ENCODE results near the gene ZBTB45.

- TF ChIP-seq ZNF707 (CRISPR knock-in tag; conservative IDR thresholded peaks at IDR 0.05) (no peak), IFI16 (CRISPR knock-in tag; IDR thresholded peaks at IDR 0.05) (no peak)
- TF ChIP-seq, protein P1, sequence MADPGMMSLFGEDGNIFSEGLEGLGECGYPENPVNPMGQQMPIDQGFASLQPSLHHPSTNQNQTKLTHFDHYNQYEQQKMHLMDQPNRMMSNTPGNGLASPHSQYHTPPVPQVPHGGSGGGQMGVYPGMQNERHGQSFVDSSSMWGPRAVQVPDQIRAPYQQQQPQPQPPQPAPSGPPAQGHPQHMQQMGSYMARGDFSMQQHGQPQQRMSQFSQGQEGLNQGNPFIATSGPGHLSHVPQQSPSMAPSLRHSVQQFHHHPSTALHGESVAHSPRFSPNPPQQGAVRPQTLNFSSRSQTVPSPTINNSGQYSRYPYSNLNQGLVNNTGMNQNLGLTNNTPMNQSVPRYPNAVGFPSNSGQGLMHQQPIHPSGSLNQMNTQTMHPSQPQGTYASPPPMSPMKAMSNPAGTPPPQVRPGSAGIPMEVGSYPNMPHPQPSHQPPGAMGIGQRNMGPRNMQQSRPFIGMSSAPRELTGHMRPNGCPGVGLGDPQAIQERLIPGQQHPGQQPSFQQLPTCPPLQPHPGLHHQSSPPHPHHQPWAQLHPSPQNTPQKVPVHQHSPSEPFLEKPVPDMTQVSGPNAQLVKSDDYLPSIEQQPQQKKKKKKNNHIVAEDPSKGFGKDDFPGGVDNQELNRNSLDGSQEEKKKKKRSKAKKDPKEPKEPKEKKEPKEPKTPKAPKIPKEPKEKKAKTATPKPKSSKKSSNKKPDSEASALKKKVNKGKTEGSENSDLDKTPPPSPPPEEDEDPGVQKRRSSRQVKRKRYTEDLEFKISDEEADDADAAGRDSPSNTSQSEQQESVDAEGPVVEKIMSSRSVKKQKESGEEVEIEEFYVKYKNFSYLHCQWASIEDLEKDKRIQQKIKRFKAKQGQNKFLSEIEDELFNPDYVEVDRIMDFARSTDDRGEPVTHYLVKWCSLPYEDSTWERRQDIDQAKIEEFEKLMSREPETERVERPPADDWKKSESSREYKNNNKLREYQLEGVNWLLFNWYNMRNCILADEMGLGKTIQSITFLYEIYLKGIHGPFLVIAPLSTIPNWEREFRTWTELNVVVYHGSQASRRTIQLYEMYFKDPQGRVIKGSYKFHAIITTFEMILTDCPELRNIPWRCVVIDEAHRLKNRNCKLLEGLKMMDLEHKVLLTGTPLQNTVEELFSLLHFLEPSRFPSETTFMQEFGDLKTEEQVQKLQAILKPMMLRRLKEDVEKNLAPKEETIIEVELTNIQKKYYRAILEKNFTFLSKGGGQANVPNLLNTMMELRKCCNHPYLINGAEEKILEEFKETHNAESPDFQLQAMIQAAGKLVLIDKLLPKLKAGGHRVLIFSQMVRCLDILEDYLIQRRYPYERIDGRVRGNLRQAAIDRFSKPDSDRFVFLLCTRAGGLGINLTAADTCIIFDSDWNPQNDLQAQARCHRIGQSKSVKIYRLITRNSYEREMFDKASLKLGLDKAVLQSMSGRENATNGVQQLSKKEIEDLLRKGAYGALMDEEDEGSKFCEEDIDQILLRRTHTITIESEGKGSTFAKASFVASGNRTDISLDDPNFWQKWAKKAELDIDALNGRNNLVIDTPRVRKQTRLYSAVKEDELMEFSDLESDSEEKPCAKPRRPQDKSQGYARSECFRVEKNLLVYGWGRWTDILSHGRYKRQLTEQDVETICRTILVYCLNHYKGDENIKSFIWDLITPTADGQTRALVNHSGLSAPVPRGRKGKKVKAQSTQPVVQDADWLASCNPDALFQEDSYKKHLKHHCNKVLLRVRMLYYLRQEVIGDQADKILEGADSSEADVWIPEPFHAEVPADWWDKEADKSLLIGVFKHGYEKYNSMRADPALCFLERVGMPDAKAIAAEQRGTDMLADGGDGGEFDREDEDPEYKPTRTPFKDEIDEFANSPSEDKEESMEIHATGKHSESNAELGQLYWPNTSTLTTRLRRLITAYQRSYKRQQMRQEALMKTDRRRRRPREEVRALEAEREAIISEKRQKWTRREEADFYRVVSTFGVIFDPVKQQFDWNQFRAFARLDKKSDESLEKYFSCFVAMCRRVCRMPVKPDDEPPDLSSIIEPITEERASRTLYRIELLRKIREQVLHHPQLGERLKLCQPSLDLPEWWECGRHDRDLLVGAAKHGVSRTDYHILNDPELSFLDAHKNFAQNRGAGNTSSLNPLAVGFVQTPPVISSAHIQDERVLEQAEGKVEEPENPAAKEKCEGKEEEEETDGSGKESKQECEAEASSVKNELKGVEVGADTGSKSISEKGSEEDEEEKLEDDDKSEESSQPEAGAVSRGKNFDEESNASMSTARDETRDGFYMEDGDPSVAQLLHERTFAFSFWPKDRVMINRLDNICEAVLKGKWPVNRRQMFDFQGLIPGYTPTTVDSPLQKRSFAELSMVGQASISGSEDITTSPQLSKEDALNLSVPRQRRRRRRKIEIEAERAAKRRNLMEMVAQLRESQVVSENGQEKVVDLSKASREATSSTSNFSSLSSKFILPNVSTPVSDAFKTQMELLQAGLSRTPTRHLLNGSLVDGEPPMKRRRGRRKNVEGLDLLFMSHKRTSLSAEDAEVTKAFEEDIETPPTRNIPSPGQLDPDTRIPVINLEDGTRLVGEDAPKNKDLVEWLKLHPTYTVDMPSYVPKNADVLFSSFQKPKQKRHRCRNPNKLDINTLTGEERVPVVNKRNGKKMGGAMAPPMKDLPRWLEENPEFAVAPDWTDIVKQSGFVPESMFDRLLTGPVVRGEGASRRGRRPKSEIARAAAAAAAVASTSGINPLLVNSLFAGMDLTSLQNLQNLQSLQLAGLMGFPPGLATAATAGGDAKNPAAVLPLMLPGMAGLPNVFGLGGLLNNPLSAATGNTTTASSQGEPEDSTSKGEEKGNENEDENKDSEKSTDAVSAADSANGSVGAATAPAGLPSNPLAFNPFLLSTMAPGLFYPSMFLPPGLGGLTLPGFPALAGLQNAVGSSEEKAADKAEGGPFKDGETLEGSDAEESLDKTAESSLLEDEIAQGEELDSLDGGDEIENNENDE (IDR thresholded peaks at IDR 0.05; ENCODE audit: low read depth, low read length) = no peak
- TF ChIP-seq, protein P2, sequence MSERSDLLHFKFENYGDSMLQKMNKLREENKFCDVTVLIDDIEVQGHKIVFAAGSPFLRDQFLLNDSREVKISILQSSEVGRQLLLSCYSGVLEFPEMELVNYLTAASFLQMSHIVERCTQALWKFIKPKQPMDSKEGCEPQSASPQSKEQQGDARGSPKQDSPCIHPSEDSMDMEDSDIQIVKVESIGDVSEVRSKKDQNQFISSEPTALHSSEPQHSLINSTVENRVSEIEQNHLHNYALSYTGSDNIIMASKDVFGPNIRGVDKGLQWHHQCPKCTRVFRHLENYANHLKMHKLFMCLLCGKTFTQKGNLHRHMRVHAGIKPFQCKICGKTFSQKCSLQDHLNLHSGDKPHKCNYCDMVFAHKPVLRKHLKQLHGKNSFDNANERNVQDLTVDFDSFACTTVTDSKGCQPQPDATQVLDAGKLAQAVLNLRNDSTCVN (CRISPR knock-in tag; IDR thresholded peaks at IDR 0.05) = no peak
- TF ChIP-seq, protein P3, sequence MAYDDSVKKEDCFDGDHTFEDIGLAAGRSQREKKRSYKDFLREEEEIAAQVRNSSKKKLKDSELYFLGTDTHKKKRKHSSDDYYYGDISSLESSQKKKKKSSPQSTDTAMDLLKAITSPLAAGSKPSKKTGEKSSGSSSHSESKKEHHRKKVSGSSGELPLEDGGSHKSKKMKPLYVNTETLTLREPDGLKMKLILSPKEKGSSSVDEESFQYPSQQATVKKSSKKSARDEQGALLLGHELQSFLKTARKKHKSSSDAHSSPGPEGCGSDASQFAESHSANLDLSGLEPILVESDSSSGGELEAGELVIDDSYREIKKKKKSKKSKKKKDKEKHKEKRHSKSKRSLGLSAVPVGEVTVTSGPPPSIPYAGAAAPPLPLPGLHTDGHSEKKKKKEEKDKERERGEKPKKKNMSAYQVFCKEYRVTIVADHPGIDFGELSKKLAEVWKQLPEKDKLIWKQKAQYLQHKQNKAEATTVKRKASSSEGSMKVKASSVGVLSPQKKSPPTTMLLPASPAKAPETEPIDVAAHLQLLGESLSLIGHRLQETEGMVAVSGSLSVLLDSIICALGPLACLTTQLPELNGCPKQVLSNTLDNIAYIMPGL (CRISPR knock-in tag; IDR thresholded peaks at IDR 0.05) = no peak
Observed at GRCh38 chr19:58474997-58475713, 44.5 kb downstream of the ZBTB45 start.

Measured in K562 (cell line).